B cell (primary cell): Measurements from ENCODE around the gene DCUN1D2. TPM values are rescaled to one million over a fixed set of nuclear protein-coding genes. Genes with fewer than 3 reads are reported as not detected.

ENCODE experiments used
- ATAC-seq: fragments of 200-7000 bp; cut with Tn5 transposase; one replicate; pipeline ENCODE4 v1.10.0; 2021; ENCODE audit warnings: low read depth, mild to moderate bottlenecking, moderate number of reproducible peaks, moderate library complexity
- CTCF ChIA-PET: fragments of 350-600 bp; sonication (Branson Sonifier 250); formaldehyde crosslinking; loops from one replicate; lab custom pipeline; 2021; ENCODE audit warnings: antibody characterized with exemption, inconsistent platforms; lab: Charles Lee
- POLR2A ChIA-PET: fragments of 350-600 bp; sonication (Branson Sonifier 250); formaldehyde crosslinking; loops from one replicate; lab custom pipeline; 2021; ENCODE audit warnings: antibody characterized with exemption; lab: Charles Lee
- DNase-seq: peaks from one replicate; pipeline ENCODE4 v3.0.0; 2013
- H2AFZ ChIP-seq: 2 replicates; pipeline ENCODE4 v1.6.1; 2012; ENCODE audit warnings: mild to moderate bottlenecking, low read depth, low read length; ENCODE audit not compliant: insufficient read depth, poor library complexity, severe bottlenecking
- H3K27ac ChIP-seq, 2 donors: 1 replicate in 1 of 2; 2 replicates in 1 of 2; pipeline ENCODE4 v1.5.1; 2012 to 2013; ENCODE audit warnings: low read length in 2 of 2, mild to moderate bottlenecking in 2 of 2, moderate library complexity in 1 of 2
- H3K27me3 ChIP-seq, 4 experiments: fragments of 200-600 bp in 1 of 4; sonication (generic) in 1 of 4; replicated peaks in 1 of 4; 1 replicate in 2 of 4; 2 replicates in 2 of 4; pipeline versions ENCODE4 v1.6.1 to v1.7.0; 2013 to 2016; ENCODE audit warnings: low read length in 3 of 4, mild to moderate bottlenecking in 2 of 4, mixed read lengths in 1 of 4, moderate library complexity in 1 of 4; ENCODE audit not compliant: insufficient read depth in 4 of 4, control insufficient read depth in 3 of 4; ENCODE audit errors: control extremely low read depth in 1 of 4
- H3K36me3 ChIP-seq, 2 experiments: replicated peaks in 1 of 2; 1 replicate in 1 of 2; 2 replicates in 1 of 2; pipeline versions ENCODE4 v1.6.1 to v1.7.1; 2013; ENCODE audit warnings: low read length in 1 of 2; ENCODE audit not compliant: insufficient read depth in 2 of 2, control insufficient read depth in 1 of 2; ENCODE audit errors: control extremely low read depth in 1 of 2, extremely low read depth in 1 of 2
- H3K4me1 ChIP-seq, 2 donors: fragments of 200-600 bp in 1 of 2; sonication (generic) in 1 of 2; 1 replicate in 1 of 2; 2 replicates in 1 of 2; pipeline versions ENCODE4 v1.5.1 to v1.6.1; 2013 to 2017; ENCODE audit warnings: low read length in 2 of 2; ENCODE audit not compliant: control insufficient read depth in 2 of 2, insufficient read depth in 2 of 2
- H3K4me2 ChIP-seq: replicated peaks from 2 replicates; pipeline ENCODE3; 2012; ENCODE audit warnings: mild to moderate bottlenecking, low read depth, low read length; ENCODE audit not compliant: poor library complexity, severe bottlenecking
- H3K4me3 ChIP-seq, 5 experiments: fragments of 200-600 bp in 1 of 5; sonication (generic) in 1 of 5; 1 replicate in 3 of 5; 2 replicates in 2 of 5; pipeline versions ENCODE4 v1.5.1 to v1.7.0; 2011 to 2016; ENCODE audit warnings: low read length in 4 of 5, mild to moderate bottlenecking in 4 of 5, low read depth in 2 of 5, control low read depth in 1 of 5, moderate library complexity in 1 of 5; ENCODE audit not compliant: insufficient read depth in 1 of 5; ENCODE audit errors: control extremely low read depth in 1 of 5, extremely low read depth in 1 of 5
- H3K79me2 ChIP-seq: fragments of 200-600 bp; sonication (generic); one replicate; pipeline ENCODE4 v1.6.0; 2016; ENCODE audit warnings: low read length; ENCODE audit not compliant: control insufficient read depth, insufficient read depth
- H3K9ac ChIP-seq: fragments of 200-600 bp; sonication (generic); 2 replicates; pipeline ENCODE4 v1.6.1; 2017; ENCODE audit warnings: mild to moderate bottlenecking, low read length, moderate library complexity
- H3K9me3 ChIP-seq, 3 donors: one replicate each; pipeline versions ENCODE4 v1.6.1 to v1.7.1; 2013; ENCODE audit warnings: low read length in 2 of 3; ENCODE audit not compliant: control insufficient read depth in 2 of 3, insufficient read depth in 1 of 3; ENCODE audit errors: control extremely low read depth in 1 of 3
- H4K20me1 ChIP-seq: 2 replicates; pipeline ENCODE4 v1.6.0; 2012; ENCODE audit warnings: mild to moderate bottlenecking, low read length; ENCODE audit not compliant: insufficient read depth, control insufficient read depth, poor library complexity, severe bottlenecking
- H3K27ac Mint-ChIP-seq: one replicate; pipeline ENCODE4 v1.8.0; 2021; ENCODE audit warnings: mixed read lengths
- H3K27me3 Mint-ChIP-seq: one replicate; pipeline ENCODE4 v1.8.0; 2021; ENCODE audit warnings: mixed read lengths
- H3K4me1 Mint-ChIP-seq: one replicate; pipeline ENCODE4 v1.8.0; 2021; ENCODE audit warnings: mixed read lengths
- H3K4me3 Mint-ChIP-seq: one replicate; pipeline ENCODE4 v1.8.0; 2021; ENCODE audit warnings: mixed read lengths
- H3K9me3 Mint-ChIP-seq: one replicate; pipeline ENCODE4 v1.8.0; 2022; ENCODE audit warnings: mixed read lengths; ENCODE audit not compliant: insufficient read depth
- EZH2 ChIP-seq: IDR thresholded peaks from 2 replicates; pipeline ENCODE4 v1.6.1; 2012; ENCODE audit warnings: borderline replicate concordance, low read depth, mild to moderate bottlenecking, moderate library complexity, low read length; ENCODE audit not compliant: insufficient read depth, poor library complexity, severe bottlenecking
- WGBS: methylation state at CpG from one replicate; pipeline ENCODE4 v1.1.5; 2013; ENCODE audit warnings: missing lambda C conversion rate; ENCODE audit not compliant: insufficient coverage; 5-methylcytosine and 5-hydroxymethylcytosine counted together
- intact Hi-C: fragments of 100-400 bp; cut with micrococcal nuclease; formaldehyde crosslinking; loops from one replicate; pipeline ENCODE4 v1.10.0; 2022
- polyA plus RNA-seq: library from polyadenylated mRNA; depleted of rRNA; stranded (reverse); fragments of >200 nt; gene quantifications from 2 replicates; pipeline ENCODE4 v1.2.3, GENCODE V29; 2012
- total RNA-seq, 2 donors: library from RNA; stranded (reverse); fragments of 120-200 nt in 1 of 2; gene quantifications; 1 replicate in 1 of 2; 2 replicates in 1 of 2; pipeline versions ENCODE4 v1.2.3 to v1.2.4, GENCODE V29; 2013 to 2022
- TF ChIP-seq, protein P1 (sequence below): fragments of 200-600 bp; IDR thresholded peaks from one replicate; pipeline ENCODE4 v1.8.0; 2022; ENCODE audit warnings: antibody characterized with exemption, mild to moderate bottlenecking

The DCUN1D2 gene
- total and polyA plus RNA-seq, 2 donors (not counting 1 experiment from before 2014, with no cell fraction given), result 15.3 to 41.3 TPM

DNA sequence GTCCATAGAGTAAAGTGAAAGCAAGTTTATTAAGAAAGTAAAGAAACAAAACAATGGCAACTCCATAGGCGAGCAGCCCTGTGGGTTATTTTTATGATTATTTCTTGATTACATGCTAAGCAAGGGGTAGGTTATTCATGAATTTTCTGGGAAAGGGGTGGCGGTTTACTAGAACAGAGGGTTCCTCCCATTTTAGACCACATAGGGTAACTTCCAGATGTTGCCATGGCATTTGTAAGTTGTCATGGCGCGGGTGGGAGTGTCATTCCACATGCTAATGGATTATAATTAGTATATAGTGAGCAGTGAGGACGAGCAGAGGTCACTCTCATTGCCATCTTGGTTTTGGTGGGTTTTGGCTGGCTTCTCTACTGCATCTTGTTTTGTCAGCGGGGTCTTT, 8.4 kb upstream of the DCUN1D2 start:
- Histone ChIP-seq H2AFZ (no peak overlapping the region), H3K4me3 (no peak overlapping the region), H3K4me2 (no peak overlapping the region), H3K9ac (no peak overlapping the region), H4K20me1 (no peaks in the 10 kb centered on the region), H3K36me3 (peaks cover 7 to 67% of the 10 kb centered on the region in 2 experiments), H3K4me1 (no peaks in the 10 kb centered on the region), H3K79me2 (peaks cover 22% of the 10 kb centered on the region), H3K27me3 (no peaks in the 10 kb centered on the region), H3K9me3 (peaks cover 0 to 5% (median 0%) of the 10 kb centered on the region in 3 donors), H3K27ac (no peak overlapping the region)
- CTCF ChIA-PET, result no interaction called here
- Mint-ChIP-seq H3K27ac (no peak overlapping the region), H3K27me3 (no peaks in the 10 kb centered on the region), H3K4me3 (no peak overlapping the region), H3K4me1 (peaks cover 8% of the 10 kb centered on the region), H3K9me3 (no peaks in the 10 kb centered on the region)
- TF ChIP-seq, protein P1, sequence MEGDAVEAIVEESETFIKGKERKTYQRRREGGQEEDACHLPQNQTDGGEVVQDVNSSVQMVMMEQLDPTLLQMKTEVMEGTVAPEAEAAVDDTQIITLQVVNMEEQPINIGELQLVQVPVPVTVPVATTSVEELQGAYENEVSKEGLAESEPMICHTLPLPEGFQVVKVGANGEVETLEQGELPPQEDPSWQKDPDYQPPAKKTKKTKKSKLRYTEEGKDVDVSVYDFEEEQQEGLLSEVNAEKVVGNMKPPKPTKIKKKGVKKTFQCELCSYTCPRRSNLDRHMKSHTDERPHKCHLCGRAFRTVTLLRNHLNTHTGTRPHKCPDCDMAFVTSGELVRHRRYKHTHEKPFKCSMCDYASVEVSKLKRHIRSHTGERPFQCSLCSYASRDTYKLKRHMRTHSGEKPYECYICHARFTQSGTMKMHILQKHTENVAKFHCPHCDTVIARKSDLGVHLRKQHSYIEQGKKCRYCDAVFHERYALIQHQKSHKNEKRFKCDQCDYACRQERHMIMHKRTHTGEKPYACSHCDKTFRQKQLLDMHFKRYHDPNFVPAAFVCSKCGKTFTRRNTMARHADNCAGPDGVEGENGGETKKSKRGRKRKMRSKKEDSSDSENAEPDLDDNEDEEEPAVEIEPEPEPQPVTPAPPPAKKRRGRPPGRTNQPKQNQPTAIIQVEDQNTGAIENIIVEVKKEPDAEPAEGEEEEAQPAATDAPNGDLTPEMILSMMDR, result no peak
- no peak for TF ChIP-seq EZH2
- no peak for DNase-seq
- WGBS, result 96% methylated on average over 4 of the region's 6 CpGs
- no peak for ATAC-seq
- POLR2A ChIA-PET, result no interaction called here
- intact Hi-C loops, result no loop called here

DNA sequence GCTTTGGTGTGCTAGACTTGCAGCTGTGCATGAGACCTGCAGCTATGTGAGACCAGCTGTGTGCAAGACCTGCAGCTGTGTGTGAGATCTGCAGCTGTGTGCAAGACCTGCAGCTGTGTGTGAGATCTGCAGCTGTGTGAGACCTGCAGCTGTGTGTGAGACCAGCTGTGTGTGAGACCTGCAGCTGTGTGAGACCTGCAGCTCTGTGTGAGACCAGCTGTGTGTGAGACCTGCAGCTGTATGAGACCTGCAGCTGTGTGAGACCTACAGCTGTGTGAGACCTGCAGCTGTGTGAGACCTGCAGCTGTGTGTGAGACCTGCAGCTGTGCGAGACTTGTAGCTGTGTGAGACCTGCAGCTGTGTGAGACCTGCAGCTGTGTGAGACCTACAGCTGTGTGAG, 6.7 kb upstream of the DCUN1D2 start:
- Histone ChIP-seq H3K9me3 (peaks cover 0 to 5% (median 0%) of the 10 kb centered on the region in 3 donors), H4K20me1 (no peaks in the 10 kb centered on the region), H3K4me3 (no peak overlapping the region), H3K27me3 (no peaks in the 10 kb centered on the region), H3K4me2 (no peak overlapping the region), H3K36me3 (peaks cover 7 to 56% of the 10 kb centered on the region in 2 experiments), H3K27ac (no peak overlapping the region), H3K4me1 (peaks cover 5 to 8% of the 10 kb centered on the region in 2 donors), H3K79me2 (peaks cover 25% of the 10 kb centered on the region), H2AFZ (no peak overlapping the region), H3K9ac (no peak overlapping the region)
- Mint-ChIP-seq H3K27me3 (no peaks in the 10 kb centered on the region), H3K4me1 (peaks cover 22% of the 10 kb centered on the region), H3K9me3 (no peaks in the 10 kb centered on the region), H3K27ac (no peak overlapping the region), H3K4me3 (no peak overlapping the region)
- WGBS, result 93% methylated on average over 1 of the region's 1 CpG
- POLR2A ChIA-PET, result no interaction called here
- DNase-seq, result no peak
- no peak for TF ChIP-seq EZH2
- TF ChIP-seq, protein P1, result no peak
- ATAC-seq, result no peak
- CTCF ChIA-PET, result no interaction called here
- intact Hi-C loops, result no loop called here
